GM18519 (cell line): ENCODE results near the gene KCNT1.

Source experiments
- ATAC-seq: cut with Tn5 transposase; IDR thresholded peaks from one replicate; pipeline ENCODE4 v1.9.1; 2021; ENCODE audit warnings: mild to moderate bottlenecking, moderate library complexity; ENCODE audit not compliant: unreplicated experiment, low FRiP score

The KCNT1 gene

GRCh38 chr9:135833864-135834263 lies 131.9 kb downstream of the KCNT1 start:
- no peak for ATAC-seq

DNA sequence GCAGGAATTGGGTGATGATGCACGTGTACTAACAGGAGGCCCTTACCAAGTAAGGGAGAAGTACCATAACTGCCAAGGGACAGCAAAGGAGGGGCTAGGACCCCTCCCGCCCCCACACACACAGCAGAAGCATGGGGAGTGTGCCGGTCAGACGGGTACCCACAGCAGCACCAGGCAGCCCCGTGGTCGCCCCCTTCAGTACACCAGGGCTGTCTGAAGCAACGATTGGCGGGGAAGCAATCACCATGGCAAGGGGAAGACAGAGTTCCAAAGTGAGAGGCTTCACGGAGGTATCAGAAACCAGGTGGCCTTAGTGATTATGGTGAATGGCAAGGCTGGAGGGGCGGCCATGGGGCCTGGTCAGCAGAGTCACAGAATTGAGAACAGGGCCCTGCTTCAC lies 133.1 kb downstream of the KCNT1 start:
- ATAC-seq = no peak

DNA sequence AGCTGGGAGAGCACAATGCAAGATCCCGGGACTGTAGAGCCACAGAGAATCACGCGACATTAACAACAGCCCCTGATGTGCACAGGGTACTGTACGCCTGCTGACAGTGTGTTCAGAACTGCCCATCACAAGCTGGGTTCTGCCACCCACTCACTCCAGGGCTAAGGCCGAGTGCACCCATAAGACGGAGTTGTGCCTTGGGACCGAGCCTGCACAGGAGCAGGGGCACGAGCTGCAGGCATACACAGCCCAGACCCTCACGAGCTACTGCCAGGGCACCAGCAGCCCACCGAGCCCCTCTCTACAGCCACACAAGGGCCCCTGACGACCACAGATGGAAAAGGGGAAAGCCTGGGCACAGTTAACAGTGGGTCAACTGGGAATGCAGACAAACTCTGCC lies 137.5 kb downstream of the KCNT1 start:
- ATAC-seq = no peak

GRCh38 chr9:135840107-135840506 lies 138.1 kb downstream of the KCNT1 start:
- no peak for ATAC-seq

GRCh38 chr9:135840539-135840938 lies 138.6 kb downstream of the KCNT1 start:
- ATAC-seq = no peak
